OCI-LY3 (cell line): ENCODE results near the gene TBX4.

Experiments
- CTCF ChIP-seq: fragments of 200-600, 300-600 bp; sonication (generic); IDR thresholded peaks from 2 replicates; pipeline ENCODE4 v1.5.1; 2014; ENCODE audit warnings: antibody characterized with exemption, low read length, low read depth
- EZH2phosphoT487 ChIP-seq: fragments of 200-600 bp; shearing (Covaris generic); IDR thresholded peaks from 2 replicates; pipeline ENCODE4 v1.6.1; 2018; ENCODE audit warnings: antibody characterized with exemption, mixed run types, low read depth

GRCh38 chr17:61429274-61429673 is 22.9 kb upstream of the TBX4 start:
- TF ChIP-seq CTCF (no peak), EZH2phosphoT487 (no peak)
